ENCODE results near the gene ATP1A2. TPM values are rescaled to one million over a fixed set of nuclear protein-coding genes. Genes with fewer than 3 reads are reported as not detected.

ATP1A2 gene
- total and polyA plus RNA-seq, 10 of the 15 experiments (the other 5 are each of a cell fraction or from before 2014, with no cell fraction given): 0.15 TPM; not detected in 9

DNA sequence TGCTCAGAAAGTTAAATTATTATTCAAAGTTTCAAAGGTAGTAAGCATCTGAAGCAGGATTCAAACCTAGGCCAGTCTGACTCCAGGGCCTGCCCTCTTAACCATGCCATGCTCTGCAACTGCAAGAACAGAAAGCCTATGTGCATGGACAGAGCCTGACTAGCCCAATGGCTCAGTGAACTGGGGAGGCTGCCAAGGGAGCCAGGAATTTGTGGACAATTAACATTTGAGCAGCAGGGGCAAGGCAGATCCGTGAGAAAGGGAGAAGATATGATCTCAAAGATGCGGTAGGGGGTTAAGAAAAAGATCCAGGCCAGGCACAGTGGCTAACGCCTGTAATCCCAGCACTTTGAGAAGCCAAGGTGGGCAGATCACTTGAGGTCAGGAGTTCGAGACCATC, 29.4 kb downstream of the ATP1A2 start (continued):
- TF ChIP-seq, protein P1, sequence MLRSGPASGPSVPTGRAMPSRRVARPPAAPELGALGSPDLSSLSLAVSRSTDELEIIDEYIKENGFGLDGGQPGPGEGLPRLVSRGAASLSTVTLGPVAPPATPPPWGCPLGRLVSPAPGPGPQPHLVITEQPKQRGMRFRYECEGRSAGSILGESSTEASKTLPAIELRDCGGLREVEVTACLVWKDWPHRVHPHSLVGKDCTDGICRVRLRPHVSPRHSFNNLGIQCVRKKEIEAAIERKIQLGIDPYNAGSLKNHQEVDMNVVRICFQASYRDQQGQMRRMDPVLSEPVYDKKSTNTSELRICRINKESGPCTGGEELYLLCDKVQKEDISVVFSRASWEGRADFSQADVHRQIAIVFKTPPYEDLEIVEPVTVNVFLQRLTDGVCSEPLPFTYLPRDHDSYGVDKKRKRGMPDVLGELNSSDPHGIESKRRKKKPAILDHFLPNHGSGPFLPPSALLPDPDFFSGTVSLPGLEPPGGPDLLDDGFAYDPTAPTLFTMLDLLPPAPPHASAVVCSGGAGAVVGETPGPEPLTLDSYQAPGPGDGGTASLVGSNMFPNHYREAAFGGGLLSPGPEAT (IDR thresholded peaks at IDR 0.05; ENCODE audit: low read depth): no peak
- TF ChIP-seq CHD2 (IDR thresholded peaks at IDR 0.05; ENCODE audit: borderline replicate concordance, low read depth, low read length) (no peak), MXI1 (IDR thresholded peaks at IDR 0.05; ENCODE audit: low read depth, low read length) (no peak), LARP7 (IDR thresholded peaks at IDR 0.05) (no peak), NFXL1 (IDR thresholded peaks at IDR 0.05; ENCODE audit: borderline replicate concordance) (no peak)

DNA sequence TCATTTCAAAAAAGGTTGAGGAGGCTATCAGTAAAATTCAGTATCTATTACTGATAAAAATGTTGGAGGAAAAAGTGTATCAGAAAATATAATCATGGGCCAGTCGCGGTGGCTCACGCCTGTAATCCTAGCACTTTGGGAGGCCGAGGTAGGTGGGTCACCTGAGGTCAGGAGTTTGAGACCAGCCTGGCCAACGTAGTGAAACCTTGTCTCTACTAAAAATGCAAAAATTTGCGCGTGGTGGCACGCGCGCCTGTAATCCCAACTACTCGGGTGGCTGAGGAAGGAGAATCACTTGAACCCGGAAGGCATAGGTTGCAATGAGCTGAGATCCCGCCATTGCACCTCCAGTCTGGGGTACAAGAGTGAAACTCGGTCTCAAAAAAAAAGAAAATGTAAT, 30.5 kb downstream of the ATP1A2 start:
- ATAC-seq: no peak
- intact Hi-C loops (cut with micrococcal nuclease; ENCODE audit: unreplicated experiment): no loop called here
- WGBS (ENCODE audit: insufficient coverage, insufficient replicate concordance, low lambda C conversion rate, missing lambda C conversion rate): 67% methylated on average over 14 of the region's 14 CpGs
- TF ChIP-seq SREBF1 (IDR thresholded peaks at IDR 0.05; ENCODE audit: low read length) (no peak), POLR2AphosphoS2 (IDR thresholded peaks at IDR 0.05; ENCODE audit: low read depth, low read length) (no peak), ZSCAN29 (IDR thresholded peaks at IDR 0.05) (no peak)
- TF ChIP-seq, protein P2, sequence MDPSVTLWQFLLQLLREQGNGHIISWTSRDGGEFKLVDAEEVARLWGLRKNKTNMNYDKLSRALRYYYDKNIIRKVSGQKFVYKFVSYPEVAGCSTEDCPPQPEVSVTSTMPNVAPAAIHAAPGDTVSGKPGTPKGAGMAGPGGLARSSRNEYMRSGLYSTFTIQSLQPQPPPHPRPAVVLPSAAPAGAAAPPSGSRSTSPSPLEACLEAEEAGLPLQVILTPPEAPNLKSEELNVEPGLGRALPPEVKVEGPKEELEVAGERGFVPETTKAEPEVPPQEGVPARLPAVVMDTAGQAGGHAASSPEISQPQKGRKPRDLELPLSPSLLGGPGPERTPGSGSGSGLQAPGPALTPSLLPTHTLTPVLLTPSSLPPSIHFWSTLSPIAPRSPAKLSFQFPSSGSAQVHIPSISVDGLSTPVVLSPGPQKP (IDR thresholded peaks at IDR 0.05; ENCODE audit: low read depth, low read length): no peak
- no peak for DNase-seq (ENCODE audit: low read depth, low spot score)
- FAIRE-seq: no peak
- no peaks in the 10 kb centered on the region; a peak in 1 of 4 replicates for H3K27me3 ChIP-seq (replicated peaks in 1 of 2; ENCODE audit: control insufficient read depth in 2 of 2, insufficient read depth in 2 of 2, low read length in 1 of 2)
- no peak overlapping the region for H2AFZ ChIP-seq (ENCODE audit: control insufficient read depth, low read depth, low read length)
- no TSS peak for BruUV-seq (replicated peaks)
- H4K20me1 ChIP-seq (ENCODE audit: control insufficient read depth, insufficient read depth): no peaks in the 10 kb centered on the region
- H3K4me3 ChIP-seq: no peak overlapping the region
- RAD21 ChIA-PET (ENCODE audit: unreplicated experiment): no interaction called here
- in situ Hi-C loops (cut with MboI): no loop called here
- no peaks in the 10 kb centered on the region for H3K4me1 ChIP-seq (ENCODE audit: control insufficient read depth, insufficient read depth, low read length)
- no peaks in the 10 kb centered on the region for H3K9me3 ChIP-seq (replicated peaks; ENCODE audit: control insufficient read depth, insufficient read depth, low read length)
- no peaks in the 10 kb centered on the region for H3K36me3 ChIP-seq (ENCODE audit: control insufficient read depth in 2 of 2, insufficient read depth in 2 of 2, low read length in 1 of 2)
- POLR2A ChIA-PET: no interaction called here
- H3K79me2 ChIP-seq (ENCODE audit: control insufficient read depth, insufficient read depth, low read length): no peaks in the 10 kb centered on the region
- SMC1A ChIA-PET (ENCODE audit: uncharacterized antibody, unreplicated experiment): interaction anchor here (0.7 kb wide), 1 partner anchor 20 kb away, joined by 3 read pairs; no protein-coding TSS in a partner anchor
- H3K27ac ChIP-seq (ENCODE audit: control insufficient read depth, insufficient read depth): no peak overlapping the region
- H3K4me2 ChIP-seq (ENCODE audit: control insufficient read depth, insufficient read depth): no peak overlapping the region
- H3K9ac ChIP-seq (ENCODE audit: control insufficient read depth, insufficient read depth, low read length): no peak overlapping the region
- CTCF ChIA-PET: interaction anchor here (0.6 kb wide), 1 partner anchor 59 kb away, joined by 3 read pairs; no protein-coding TSS in a partner anchor
